Hepatic stellate cell (primary cell): ENCODE measurements around the gene DUOXA1.

ENCODE experiments used
- DNase-seq: peaks from one replicate; pipeline ENCODE4 v3.0.0; 2011; ENCODE audit warnings: low spot score

Gene DUOXA1, protein sequence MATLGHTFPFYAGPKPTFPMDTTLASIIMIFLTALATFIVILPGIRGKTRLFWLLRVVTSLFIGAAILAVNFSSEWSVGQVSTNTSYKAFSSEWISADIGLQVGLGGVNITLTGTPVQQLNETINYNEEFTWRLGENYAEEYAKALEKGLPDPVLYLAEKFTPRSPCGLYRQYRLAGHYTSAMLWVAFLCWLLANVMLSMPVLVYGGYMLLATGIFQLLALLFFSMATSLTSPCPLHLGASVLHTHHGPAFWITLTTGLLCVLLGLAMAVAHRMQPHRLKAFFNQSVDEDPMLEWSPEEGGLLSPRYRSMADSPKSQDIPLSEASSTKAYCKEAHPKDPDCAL

GRCh38 chr15:45129651-45130129, at the start of gene DUOXA1, which contains the start of gene DUOX1:
Gene DUOXA1, minus strand, starts transcription at chr15:45129879. Its CDS starts 6,865 bp downstream, at chr15:45123014.
Gene DUOX1, plus strand, starts transcription at chr15:45129994. Its CDS starts 1,973 bp downstream, at chr15:45131967.
- DNase-seq: no peak

GRCh38 chr15:45177285-45177684, 47.6 kb upstream of the DUOXA1 start:
- DNase-seq: no peak

- DNase-seq: no peak
These were observed 44.9 kb upstream of the DUOXA1 start for GRCh38 chr15:45174577-45174976.

GRCh38 chr15:45174069-45174468, 44.4 kb upstream of the DUOXA1 start:
- DNase-seq: no peak

GRCh38 chr15:45171912-45172311, 42.2 kb upstream of the DUOXA1 start:
- no peak for DNase-seq

- DNase-seq: no peak
These were observed 40.2 kb upstream of the DUOXA1 start for GRCh38 chr15:45169608-45170480.

- DNase-seq: no peak
These were observed 39.3 kb upstream of the DUOXA1 start for GRCh38 chr15:45168751-45169551.

DNA sequence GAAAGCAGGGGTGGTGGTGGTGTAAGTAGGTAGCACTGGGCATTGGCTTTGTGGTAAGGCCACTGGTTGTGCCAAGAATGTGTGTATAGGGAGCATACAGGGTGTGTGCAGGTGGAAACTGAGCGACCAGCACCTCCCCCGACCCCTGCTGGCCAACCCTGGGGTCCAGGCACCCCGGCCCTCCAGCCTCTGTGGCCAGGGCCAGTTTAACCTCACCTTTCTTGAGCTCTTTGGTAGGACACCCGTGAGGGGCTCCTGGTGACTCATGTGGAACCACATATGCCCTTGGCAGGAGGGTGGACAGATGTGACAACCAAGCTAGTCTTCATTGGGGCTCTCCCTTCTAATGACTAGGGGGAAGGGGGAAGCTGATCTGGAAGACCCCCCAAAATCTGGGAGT, 38.6 kb upstream of the DUOXA1 start:
- DNase-seq: no peak

- DNase-seq: no peak
These were observed 38.0 kb upstream of the DUOXA1 start for GRCh38 chr15:45167631-45168205.

GRCh38 chr15:45166834-45167630, 37.4 kb upstream of the DUOXA1 start:
- DNase-seq: peak; percentile 93

- no peak for DNase-seq
These were observed 35.9 kb upstream of the DUOXA1 start for GRCh38 chr15:45165536-45165935.

- no peak for DNase-seq
These were observed 35.2 kb upstream of the DUOXA1 start for GRCh38 chr15:45164914-45165313.

DNA sequence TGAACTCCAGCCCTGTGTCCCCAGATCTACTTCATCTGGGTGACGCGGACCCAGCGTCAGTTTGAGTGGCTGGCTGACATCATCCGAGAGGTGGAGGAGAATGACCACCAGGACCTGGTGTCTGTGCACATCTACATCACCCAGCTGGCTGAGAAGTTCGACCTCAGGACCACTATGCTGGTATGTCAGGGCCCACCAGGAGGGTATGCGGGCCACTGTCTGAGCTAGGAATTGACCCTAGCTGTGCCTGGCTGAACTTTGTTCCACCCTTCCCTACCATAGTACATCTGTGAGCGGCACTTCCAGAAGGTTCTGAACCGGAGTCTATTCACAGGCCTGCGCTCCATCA, 33.8 kb upstream of the DUOXA1 start:
- DNase-seq: no peak

GRCh38 chr15:45162771-45163507, 33.3 kb upstream of the DUOXA1 start:
- DNase-seq: peak; percentile 97

DNA sequence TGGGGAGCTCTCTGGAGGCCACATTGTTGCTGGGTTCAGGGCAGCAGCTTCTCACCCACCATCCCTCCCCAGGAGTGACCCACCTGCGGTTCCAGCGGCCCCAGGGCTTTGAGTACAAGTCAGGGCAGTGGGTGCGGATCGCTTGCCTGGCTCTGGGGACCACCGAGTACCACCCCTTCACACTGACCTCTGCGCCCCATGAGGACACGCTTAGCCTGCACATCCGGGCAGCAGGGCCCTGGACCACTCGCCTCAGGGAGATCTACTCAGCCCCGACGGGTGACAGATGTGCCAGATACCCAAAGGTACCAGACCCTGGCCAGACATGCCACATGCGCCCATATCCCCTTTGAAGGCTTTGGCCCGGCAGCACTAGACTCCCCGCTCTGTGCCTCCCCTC, 32.0 kb upstream of the DUOXA1 start:
- DNase-seq: no peak

- peak; percentile 47 for DNase-seq
These were observed 28.3 kb upstream of the DUOXA1 start for GRCh38 chr15:45157974-45158373.

DNA sequence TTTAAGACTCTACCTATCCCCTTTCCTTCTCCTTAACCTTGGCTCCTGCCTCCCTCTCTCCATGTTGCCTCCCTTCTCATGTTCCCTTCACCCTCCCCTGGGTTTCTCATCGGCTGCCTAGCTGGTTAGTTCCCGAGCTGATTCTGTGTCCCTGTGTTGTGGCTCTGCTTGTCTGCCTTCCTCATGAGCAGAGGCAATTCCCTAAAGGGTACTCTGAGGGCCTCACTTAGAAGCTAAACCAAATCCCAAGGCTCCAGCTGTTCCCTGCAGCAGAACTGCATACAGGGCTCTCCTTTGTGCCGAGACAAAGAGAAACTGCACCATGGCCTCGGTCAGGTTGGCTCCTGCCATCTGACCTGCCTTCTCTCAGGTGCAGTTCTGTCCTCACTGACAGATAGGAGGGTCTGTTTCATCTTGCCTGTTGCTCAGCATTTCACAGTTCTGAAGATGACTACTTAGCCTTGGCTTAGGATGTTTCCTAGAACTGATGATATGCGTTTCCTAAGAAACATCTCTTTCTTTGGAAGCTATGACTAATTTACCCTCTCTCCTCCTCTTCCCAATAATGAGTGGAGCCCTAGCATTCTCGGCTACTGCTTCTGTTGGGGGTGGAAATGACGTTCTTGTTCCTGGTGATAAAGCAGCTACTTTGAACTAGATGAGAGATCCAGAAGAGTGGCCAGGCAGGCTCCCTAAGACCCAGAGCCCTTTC, 27.2 kb upstream of the DUOXA1 start:
- peak; percentile 76 for DNase-seq

DNA sequence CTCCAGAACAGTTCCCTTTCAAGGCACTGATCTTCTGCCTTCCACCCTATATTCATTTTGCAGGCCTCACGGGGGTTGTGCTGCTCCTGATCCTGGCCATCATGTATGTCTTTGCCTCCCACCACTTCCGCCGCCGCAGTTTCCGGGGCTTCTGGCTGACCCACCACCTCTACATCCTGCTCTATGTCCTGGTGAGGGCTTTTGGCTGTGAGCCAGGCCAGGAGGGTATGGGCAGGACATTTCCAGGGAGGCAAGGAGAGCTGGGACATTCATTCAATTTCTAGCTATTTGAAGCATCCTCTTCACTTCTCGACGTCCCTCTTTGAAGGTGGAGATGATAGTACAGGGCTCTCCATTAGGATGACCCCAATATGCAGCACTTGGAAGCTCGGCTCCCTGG, 26.1 kb upstream of the DUOXA1 start:
- DNase-seq: no peak

DNA sequence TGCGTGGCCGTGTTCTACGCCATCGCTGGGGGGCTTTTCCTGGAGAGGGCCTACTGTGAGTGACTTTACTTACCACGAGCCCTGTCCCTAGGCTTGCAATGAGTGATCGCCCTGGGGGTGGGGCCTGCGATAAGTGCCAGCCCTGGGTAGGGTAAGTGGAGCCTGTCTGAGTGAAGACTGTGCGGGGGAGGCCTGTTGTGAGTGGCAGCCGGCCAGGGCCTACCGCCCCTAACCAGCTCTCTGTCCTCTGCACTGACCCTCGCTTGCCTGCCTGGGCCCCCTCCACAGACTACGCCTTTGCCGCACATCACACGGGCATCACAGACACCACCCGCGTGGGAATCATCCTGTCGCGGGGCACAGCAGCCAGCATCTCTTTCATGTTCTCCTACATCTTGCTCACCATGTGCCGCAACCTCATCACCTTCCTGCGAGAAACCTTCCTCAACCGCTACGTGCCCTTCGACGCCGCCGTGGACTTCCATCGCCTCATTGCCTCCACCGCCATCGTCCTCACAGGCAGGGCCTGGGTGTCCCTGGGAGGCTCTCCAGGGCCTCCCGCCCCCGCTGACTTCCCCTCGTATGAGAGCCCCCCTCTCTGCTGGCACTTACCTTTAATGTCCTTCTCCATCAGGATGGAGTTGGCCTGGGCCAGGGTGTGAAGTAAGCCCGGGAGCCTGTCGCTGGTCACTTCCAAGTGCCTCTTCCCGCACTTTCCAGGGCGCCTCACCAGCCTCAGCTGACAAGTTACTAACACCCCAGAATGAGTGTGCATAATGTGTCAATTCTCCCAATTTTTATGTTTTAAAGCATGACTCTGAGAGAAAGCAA, 22.5 kb upstream of the DUOXA1 start:
- no peak for DNase-seq
